GM06990 (cell line): ENCODE results near the gene ARF3.
A peak's percentile ranks its signal among the peaks of the same experiment; 100 is the strongest.

Experiments used
- DNase-seq: peaks from one replicate; pipeline ENCODE4 v3.0.0-alpha.2; 2011; ENCODE audit not compliant: insufficient read length; ENCODE audit errors: extremely low read depth
- H3K27me3 ChIP-seq: replicated peaks from 2 replicates; pipeline ENCODE4 v1.6.0; 2011; ENCODE audit warnings: low read length; ENCODE audit not compliant: control insufficient read depth, insufficient read depth
- H3K36me3 ChIP-seq: 2 replicates; pipeline ENCODE4 v1.5.1; 2011; ENCODE audit warnings: low read length; ENCODE audit not compliant: control insufficient read depth, insufficient read depth
- H3K4me3 ChIP-seq: replicated peaks from 2 replicates; pipeline ENCODE4 v1.5.1; 2011; ENCODE audit warnings: low read depth, mild to moderate bottlenecking, control low read depth, low read length
- CTCF ChIP-seq: IDR thresholded peaks from 2 replicates; pipeline ENCODE4 v1.5.1; 2011; ENCODE audit warnings: low read length, control low read depth, mild to moderate bottlenecking, inconsistent platforms; ENCODE audit not compliant: insufficient read depth, poor library complexity, severe bottlenecking

Gene ARF3

GRCh38 chr12:48961801-48962200 is 4.5 kb upstream of the ARF3 start:
- no peak for TF ChIP-seq CTCF
- Histone ChIP-seq H3K36me3 (no peaks in the 10 kb centered on the region), H3K4me3 (no peak overlapping the region), H3K27me3 (no peaks in the 10 kb centered on the region)
- no peak for DNase-seq

- H3K4me3 ChIP-seq = no peak overlapping the region
- DNase-seq = no peak
- TF ChIP-seq CTCF = no peak
- no peaks in the 10 kb centered on the region for H3K36me3 ChIP-seq
- H3K27me3 ChIP-seq = no peaks in the 10 kb centered on the region
These were observed 4.0 kb upstream of the ARF3 start for GRCh38 chr12:48961331-48961730.

GRCh38 chr12:48960834-48961233 is 3.5 kb upstream of the ARF3 start:
- no peak for DNase-seq
- Histone ChIP-seq H3K4me3 (no peak overlapping the region), H3K27me3 (no peaks in the 10 kb centered on the region), H3K36me3 (no peaks in the 10 kb centered on the region)
- no peak for TF ChIP-seq CTCF

- peaks cover 1% of the 10 kb centered on the region; the same call in 1 of the 2 replicates for H3K36me3 ChIP-seq
- no peak for DNase-seq
- peak overlapping the region; percentile 80 for H3K4me3 ChIP-seq
- TF ChIP-seq CTCF = no peak
- no peaks in the 10 kb centered on the region for H3K27me3 ChIP-seq
These were observed 732 bp upstream of the ARF3 start for GRCh38 chr12:48958049-48958388.

GRCh38 chr12:48956279-48957140 is 777 bp downstream of the ARF3 start:
- no peaks in the 10 kb centered on the region for H3K27me3 ChIP-seq
- H3K36me3 ChIP-seq = peaks cover 1% of the 10 kb centered on the region; the same call in 1 of the 2 replicates
- peak overlapping the region; percentile 80 for H3K4me3 ChIP-seq
- TF ChIP-seq CTCF = no peak
- no peak for DNase-seq
